ENCODE results near the gene PARL. TPM values are rescaled to one million over a fixed set of nuclear protein-coding genes. Genes with fewer than 3 reads are reported as not detected.

The PARL gene
- total and polyA plus RNA-seq, 12 donors: 29.4 to 119 (median 55.6) TPM

DNA sequence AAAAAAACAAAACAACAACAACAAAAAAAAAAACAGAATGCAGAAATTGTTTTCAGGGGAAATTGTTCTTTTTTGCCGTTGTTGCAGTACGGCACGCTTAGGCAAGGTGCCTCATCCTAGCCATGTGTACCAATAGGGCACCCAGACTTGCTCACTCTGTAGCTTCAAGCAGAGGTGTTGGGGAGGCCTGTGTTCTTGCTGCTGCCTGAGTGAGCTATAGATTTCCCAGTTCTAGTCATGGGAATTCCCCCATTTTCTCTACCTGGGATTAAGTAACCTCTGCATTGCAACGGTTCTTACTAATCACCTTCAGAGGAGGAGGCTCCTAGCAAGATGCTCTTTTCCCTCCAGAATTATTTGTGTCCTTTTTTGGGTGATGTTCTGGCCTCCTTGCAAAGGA is 12.9 kb upstream of the PARL start:
- WGBS, 4 donors: 74 to 93% (median 89%) methylated on average over 4 of the region's 4 CpGs
- no peak for DNase-seq
- Histone ChIP-seq H3K4me3 (no peak overlapping the region), H3K4me1 (replicated peaks in 1 of 2) (no peaks in the 10 kb centered on the region), H3K27ac (no peak overlapping the region), H3K9me3 (replicated peaks in 1 of 3) (no peaks in the 10 kb centered on the region), H3K36me3 (replicated peaks in 1 of 2) (no peaks in the 10 kb centered on the region), H3K27me3 (peaks cover 4% of the 10 kb centered on the region)
- TF ChIP-seq, protein P1, sequence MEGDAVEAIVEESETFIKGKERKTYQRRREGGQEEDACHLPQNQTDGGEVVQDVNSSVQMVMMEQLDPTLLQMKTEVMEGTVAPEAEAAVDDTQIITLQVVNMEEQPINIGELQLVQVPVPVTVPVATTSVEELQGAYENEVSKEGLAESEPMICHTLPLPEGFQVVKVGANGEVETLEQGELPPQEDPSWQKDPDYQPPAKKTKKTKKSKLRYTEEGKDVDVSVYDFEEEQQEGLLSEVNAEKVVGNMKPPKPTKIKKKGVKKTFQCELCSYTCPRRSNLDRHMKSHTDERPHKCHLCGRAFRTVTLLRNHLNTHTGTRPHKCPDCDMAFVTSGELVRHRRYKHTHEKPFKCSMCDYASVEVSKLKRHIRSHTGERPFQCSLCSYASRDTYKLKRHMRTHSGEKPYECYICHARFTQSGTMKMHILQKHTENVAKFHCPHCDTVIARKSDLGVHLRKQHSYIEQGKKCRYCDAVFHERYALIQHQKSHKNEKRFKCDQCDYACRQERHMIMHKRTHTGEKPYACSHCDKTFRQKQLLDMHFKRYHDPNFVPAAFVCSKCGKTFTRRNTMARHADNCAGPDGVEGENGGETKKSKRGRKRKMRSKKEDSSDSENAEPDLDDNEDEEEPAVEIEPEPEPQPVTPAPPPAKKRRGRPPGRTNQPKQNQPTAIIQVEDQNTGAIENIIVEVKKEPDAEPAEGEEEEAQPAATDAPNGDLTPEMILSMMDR (IDR thresholded peaks at IDR 0.05): no peak
- no peak for TF ChIP-seq POLR2A (IDR thresholded peaks at IDR 0.05)
- intact Hi-C loops (cut with DNase I): loop anchor here (5.0 to 10.0 kb wide), 5 partner anchors 237 to 647 kb away; partner anchors contain the start of genes ALG3 (in 2 of the 2), EEF1AKMT4 (in 2 of the 2) and EIF2B5 (in 1 of the 2)

GRCh38 chr3:183896610-183897009 is 11.9 kb upstream of the PARL start:
- Histone ChIP-seq H3K9me3 (replicated peaks in 1 of 3) (no peaks in the 10 kb centered on the region), H3K4me3 (no peak overlapping the region), H3K27ac (no peak overlapping the region), H3K36me3 (replicated peaks in 1 of 2) (no peaks in the 10 kb centered on the region), H3K27me3 (peaks cover 4% of the 10 kb centered on the region), H3K4me1 (replicated peaks in 1 of 2) (no peaks in the 10 kb centered on the region)
- intact Hi-C loops (cut with DNase I): loop anchor here (5.0 to 10.0 kb wide), 5 partner anchors 238 to 648 kb away; partner anchors contain the start of genes ALG3 (in 2 of the 2), EEF1AKMT4 (in 2 of the 2) and EIF2B5 (in 1 of the 2)
- DNase-seq: no peak
- WGBS, 4 donors: 19 to 47% (median 37%) methylated on average over 2 of the region's 2 CpGs
- TF ChIP-seq, protein P1 (IDR thresholded peaks at IDR 0.05): no peak
- no peak for TF ChIP-seq POLR2A (IDR thresholded peaks at IDR 0.05)

- WGBS, 4 donors: 44 to 73% (median 66%) methylated on average over 2 to 3 of the region's 3 CpGs; no CpG with 5 or more reads in 1 of the 4 donors
- H3K9me3 ChIP-seq (replicated peaks in 1 of 3): no peaks in the 10 kb centered on the region
- H3K27me3 ChIP-seq: peaks cover 4% of the 10 kb centered on the region
- TF ChIP-seq POLR2A (IDR thresholded peaks at IDR 0.05): no peak
- TF ChIP-seq, protein P1 (IDR thresholded peaks at IDR 0.05): no peak
- intact Hi-C loops (cut with DNase I): loop anchor here (5.0 to 10.0 kb wide), 5 partner anchors 239 to 649 kb away; partner anchors contain the start of genes ALG3 (in 2 of the 2), EEF1AKMT4 (in 2 of the 2) and EIF2B5 (in 1 of the 2)
- no peaks in the 10 kb centered on the region for H3K4me1 ChIP-seq (replicated peaks in 1 of 2)
- no peaks in the 10 kb centered on the region for H3K36me3 ChIP-seq (replicated peaks in 1 of 2)
- no peak for DNase-seq
- no peak overlapping the region for H3K27ac ChIP-seq
- no peak overlapping the region for H3K4me3 ChIP-seq
Measured at GRCh38 chr3:183896184-183896583, 11.5 kb upstream of the PARL start.

DNA sequence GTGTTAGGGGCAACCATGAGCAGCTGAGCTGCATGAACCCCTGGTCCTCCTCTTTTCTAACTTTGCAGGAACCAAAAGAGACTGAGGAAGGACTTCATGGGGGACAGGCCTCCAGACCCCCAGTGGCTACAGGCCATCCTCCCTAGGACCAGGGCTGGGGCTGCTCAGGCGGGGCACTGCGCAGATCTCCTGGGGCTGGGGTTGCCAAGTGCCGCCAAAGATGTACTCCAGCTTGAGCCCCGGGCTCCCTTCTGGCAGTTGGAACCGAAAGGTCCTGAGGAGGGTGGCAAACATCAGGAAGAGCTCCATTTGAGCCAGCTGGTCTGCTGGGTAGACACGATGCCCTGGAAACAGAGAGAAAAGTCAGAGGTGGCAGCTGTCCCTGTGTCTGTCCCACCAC is 11.1 kb upstream of the PARL start:
- no peaks in the 10 kb centered on the region for H3K36me3 ChIP-seq (replicated peaks in 1 of 2)
- intact Hi-C loops (cut with DNase I): loop anchor here (5.0 to 10.0 kb wide), 5 partner anchors 239 to 649 kb away; partner anchors contain the start of genes ALG3 (in 2 of the 2), EEF1AKMT4 (in 2 of the 2) and EIF2B5 (in 1 of the 2)
- H3K27me3 ChIP-seq: peaks cover 4% of the 10 kb centered on the region
- TF ChIP-seq, protein P1 (IDR thresholded peaks at IDR 0.05): no peak
- TF ChIP-seq POLR2A (IDR thresholded peaks at IDR 0.05): no peak
- no peaks in the 10 kb centered on the region for H3K4me1 ChIP-seq (replicated peaks in 1 of 2)
- H3K27ac ChIP-seq: no peak overlapping the region
- H3K9me3 ChIP-seq (replicated peaks in 1 of 3): no peaks in the 10 kb centered on the region
- no peak for DNase-seq
- no peak overlapping the region for H3K4me3 ChIP-seq
- 78 to 84% (median 81%) methylated on average over 4 to 6 of the region's 6 CpGs for WGBS, 4 donors
